PC-9 (cell line): ENCODE results near the gene HOXA4. TPM values are rescaled to one million over a fixed set of nuclear protein-coding genes. Genes with fewer than 3 reads are reported as not detected.

Experiments used
- BruUV-seq: library from RNA; stranded (reverse); fragments of 400-500 nt; replicated peaks from 2 replicates; lab custom pipeline; 2021; lab: Mats Ljungman, UMichigan
- CTCF ChIA-PET: fragments of 300-600 bp; sonication (Branson Sonifier 250); formaldehyde crosslinking; loops from one replicate; lab custom pipeline; 2022; ENCODE audit warnings: antibody characterized with exemption; lab: Charles Lee
- POLR2A ChIA-PET: fragments of 300-600 bp; sonication (Branson Sonifier 250); formaldehyde crosslinking; loops from one replicate; lab custom pipeline; 2022; ENCODE audit warnings: antibody characterized with exemption; ENCODE audit not compliant: unreplicated experiment; lab: Charles Lee
- DNase-seq, 2 experiments: peaks; one replicate each; pipeline versions ENCODE4 v3.0.0 to v3.0.0-alpha.2; 2015 to 2022; ENCODE audit warnings: mixed read lengths in 1 of 2
- H2AFZ ChIP-seq: fragments of 200-600 bp; sonication (generic); 2 replicates; pipeline ENCODE4 v1.8.1; 2017; ENCODE audit warnings: antibody characterized with exemption
- H3F3A ChIP-seq: fragments of 200-600 bp; sonication (generic); 2 replicates; pipeline ENCODE4 v1.8.1; 2017; ENCODE audit warnings: antibody characterized with exemption, mild to moderate bottlenecking, low read depth; ENCODE audit not compliant: insufficient read depth
- H3K27ac ChIP-seq: fragments of 200-600 bp; sonication (generic); 2 replicates; pipeline ENCODE4 v1.6.1; 2016; ENCODE audit warnings: mixed run types
- H3K27me3 ChIP-seq: fragments of 200-600 bp; sonication (generic); 2 replicates; pipeline ENCODE4 v1.6.1; 2016; ENCODE audit warnings: low read depth, mixed run types; ENCODE audit not compliant: insufficient read depth
- H3K36me3 ChIP-seq: fragments of 200-600 bp; sonication (generic); 2 replicates; pipeline ENCODE4 v1.6.1; 2016; ENCODE audit warnings: low read depth, mixed run types
- H3K4me1 ChIP-seq: fragments of 200-600 bp; sonication (generic); replicated peaks from 2 replicates; pipeline ENCODE4 v1.6.1; 2016; ENCODE audit warnings: mixed run types; ENCODE audit not compliant: insufficient read depth
- H3K4me2 ChIP-seq: fragments of 200-600 bp; sonication (generic); 2 replicates; pipeline ENCODE4 v1.6.1; 2017; ENCODE audit warnings: mixed run types
- H3K4me3 ChIP-seq: fragments of 200-600 bp; sonication (generic); 2 replicates; pipeline ENCODE4 v1.6.1; 2016; ENCODE audit warnings: mixed run types
- H3K79me2 ChIP-seq: fragments of 200-600 bp; sonication (generic); 2 replicates; pipeline ENCODE4 v1.6.1; 2017; ENCODE audit warnings: low read depth, mixed run types
- H3K9me2 ChIP-seq: fragments of 200-600 bp; sonication (generic); 2 replicates; pipeline ENCODE4 v1.8.1; 2017; ENCODE audit warnings: mild to moderate bottlenecking; ENCODE audit not compliant: insufficient read depth
- H3K9me3 ChIP-seq: fragments of 200-600 bp; sonication (generic); 2 replicates; pipeline ENCODE4 v1.8.1; 2016; ENCODE audit warnings: low read depth; ENCODE audit not compliant: insufficient read depth
- H4K20me1 ChIP-seq: fragments of 200-600 bp; sonication (generic); 2 replicates; pipeline ENCODE4 v1.8.1; 2017; ENCODE audit not compliant: insufficient read depth
- EZH2 ChIP-seq: fragments of 200-600 bp; sonication (generic); IDR thresholded peaks from 2 replicates; pipeline ENCODE4 v1.8.0; 2017; ENCODE audit warnings: antibody characterized with exemption, low read depth
- intact Hi-C: fragments of 100-400 bp; cut with micrococcal nuclease; formaldehyde crosslinking; loops from one replicate; pipeline ENCODE4 v1.10.0; 2022; ENCODE audit not compliant: unreplicated experiment
- total RNA-seq: library from RNA; stranded (reverse); gene quantifications from 2 replicates; pipeline ENCODE4 v1.2.3, GENCODE V29; 2021
- TF ChIP-seq, protein P1 (sequence below): fragments of 200-600 bp; sonication (generic); conservative IDR thresholded peaks from 2 replicates; pipeline ENCODE4 v1.6.1; 2017; ENCODE audit warnings: mixed run types, antibody characterized with exemption, mild to moderate bottlenecking, moderate library complexity

HOXA4 gene
- total RNA-seq, 1 experiment from 2014 or later, result not detected

- CTCF ChIA-PET, result no interaction called here
- intact Hi-C loops, result no loop called here
- no peak for DNase-seq
These were observed 35.3 kb downstream of the HOXA4 start for GRCh38 chr7:27095050-27095896.

GRCh38 chr7:27094304-27095049 lies 36.1 kb downstream of the HOXA4 start:
- CTCF ChIA-PET, result interaction anchor here (0.5 to 1.1 kb wide), 2 partner anchors 28 to 51 kb away, joined by 3 to 5 read pairs; no protein-coding TSS in a partner anchor
- no peaks in the 10 kb centered on the region for H4K20me1 ChIP-seq
- POLR2A ChIA-PET, result no interaction called here
- H3K79me2 ChIP-seq, result no peaks in the 10 kb centered on the region
- H3K27me3 ChIP-seq, result no peaks in the 10 kb centered on the region
- no peak overlapping the region for H2AFZ ChIP-seq
- BruUV-seq, result no TSS peak
- TF ChIP-seq, protein P1, sequence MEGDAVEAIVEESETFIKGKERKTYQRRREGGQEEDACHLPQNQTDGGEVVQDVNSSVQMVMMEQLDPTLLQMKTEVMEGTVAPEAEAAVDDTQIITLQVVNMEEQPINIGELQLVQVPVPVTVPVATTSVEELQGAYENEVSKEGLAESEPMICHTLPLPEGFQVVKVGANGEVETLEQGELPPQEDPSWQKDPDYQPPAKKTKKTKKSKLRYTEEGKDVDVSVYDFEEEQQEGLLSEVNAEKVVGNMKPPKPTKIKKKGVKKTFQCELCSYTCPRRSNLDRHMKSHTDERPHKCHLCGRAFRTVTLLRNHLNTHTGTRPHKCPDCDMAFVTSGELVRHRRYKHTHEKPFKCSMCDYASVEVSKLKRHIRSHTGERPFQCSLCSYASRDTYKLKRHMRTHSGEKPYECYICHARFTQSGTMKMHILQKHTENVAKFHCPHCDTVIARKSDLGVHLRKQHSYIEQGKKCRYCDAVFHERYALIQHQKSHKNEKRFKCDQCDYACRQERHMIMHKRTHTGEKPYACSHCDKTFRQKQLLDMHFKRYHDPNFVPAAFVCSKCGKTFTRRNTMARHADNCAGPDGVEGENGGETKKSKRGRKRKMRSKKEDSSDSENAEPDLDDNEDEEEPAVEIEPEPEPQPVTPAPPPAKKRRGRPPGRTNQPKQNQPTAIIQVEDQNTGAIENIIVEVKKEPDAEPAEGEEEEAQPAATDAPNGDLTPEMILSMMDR, result no peak
- no peak for TF ChIP-seq EZH2
- H3K27ac ChIP-seq, result no peak overlapping the region
- no peaks in the 10 kb centered on the region for H3K9me2 ChIP-seq
- H3K4me1 ChIP-seq, result peaks cover 57% of the 10 kb centered on the region
- H3K4me3 ChIP-seq, result no peak overlapping the region
- no peaks in the 10 kb centered on the region for H3K36me3 ChIP-seq
- H3K4me2 ChIP-seq, result no peak overlapping the region
- no peak for DNase-seq
- intact Hi-C loops, result no loop called here
- H3F3A ChIP-seq, result peaks cover 25% of the 10 kb centered on the region; the same call in 1 of the 2 replicates
- H3K9me3 ChIP-seq, result no peaks in the 10 kb centered on the region

More at GRCh38 chr7:27095050-27095896, 35.3 kb downstream of the HOXA4 start:
- Histone ChIP-seq H2AFZ (no peak overlapping the region), H3K27ac (no peak overlapping the region), H3K9me3 (no peaks in the 10 kb centered on the region), H3K36me3 (peaks cover 1% of the 10 kb centered on the region; the same call in 1 of the 2 replicates), H4K20me1 (no peaks in the 10 kb centered on the region), H3K4me2 (no peak overlapping the region), H3F3A (peaks cover 33% of the 10 kb centered on the region), H3K79me2 (no peaks in the 10 kb centered on the region), H3K4me1 (peaks cover 51% of the 10 kb centered on the region), H3K27me3 (no peaks in the 10 kb centered on the region), H3K4me3 (no peak overlapping the region), H3K9me2 (no peaks in the 10 kb centered on the region)
- POLR2A ChIA-PET, result no interaction called here
- TF ChIP-seq EZH2, result no peak
- TF ChIP-seq, protein P1, result no peak
- no TSS peak for BruUV-seq

DNA sequence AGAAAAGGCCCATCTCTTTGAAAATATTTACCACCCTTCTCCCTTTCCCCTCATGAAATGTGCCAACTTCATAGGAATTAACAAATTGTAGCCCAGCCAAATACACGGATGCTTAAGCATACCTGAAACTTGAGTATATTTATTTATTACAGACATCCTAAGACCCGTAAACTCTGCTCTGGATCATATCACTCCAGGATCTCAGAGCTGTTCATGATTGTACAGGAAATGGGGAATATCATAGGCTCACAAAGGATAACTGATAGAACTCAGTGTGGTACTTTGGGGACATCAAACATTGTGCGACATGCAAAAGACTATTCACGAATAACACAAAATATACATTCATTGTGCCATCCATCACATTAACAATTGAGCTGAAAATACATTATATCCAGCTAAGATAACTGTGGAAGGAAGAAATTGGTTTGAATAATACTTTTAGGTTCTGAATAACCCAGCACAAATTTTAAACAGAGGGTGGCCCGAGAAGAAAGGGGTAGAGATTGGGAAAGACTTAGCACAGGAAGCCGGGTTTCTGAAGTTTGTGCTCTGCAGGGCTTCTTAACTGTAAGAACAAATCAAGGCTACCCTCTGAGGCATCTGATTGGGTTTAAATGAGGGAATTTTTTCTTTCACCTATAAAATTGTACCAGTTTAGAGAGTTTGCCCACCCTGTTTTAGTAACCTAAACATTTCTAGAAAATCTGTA lies 37.2 kb downstream of the HOXA4 start:
- Histone ChIP-seq H4K20me1 (no peaks in the 10 kb centered on the region), H3K79me2 (no peaks in the 10 kb centered on the region), H2AFZ (no peak overlapping the region), H3K4me2 (no peak overlapping the region), H3K36me3 (no peaks in the 10 kb centered on the region), H3K27me3 (no peaks in the 10 kb centered on the region), H3K4me3 (no peak overlapping the region), H3K4me1 (peaks cover 55% of the 10 kb centered on the region), H3K27ac (no peak overlapping the region), H3K9me3 (no peaks in the 10 kb centered on the region), H3F3A (peaks cover 23% of the 10 kb centered on the region; the same call in 1 of the 2 replicates), H3K9me2 (no peaks in the 10 kb centered on the region)
- ChIA-PET CTCF (interaction anchor here (1.1 kb wide), 1 partner anchor 27 kb away, joined by 5 read pairs; no protein-coding TSS in a partner anchor), POLR2A (interaction anchor here (0.6 to 0.7 kb wide), 2 partner anchors 116 to 173 kb away, joined by 4 read pairs; no protein-coding TSS in a partner anchor)
- intact Hi-C loops, result no loop called here
- BruUV-seq, result no TSS peak
- no peak for DNase-seq
- TF ChIP-seq EZH2, result no peak
- TF ChIP-seq, protein P1, result no peak
